H1 (cell line): ENCODE measurements around the gene ANK3. TPM values are rescaled to one million over a fixed set of nuclear protein-coding genes. Genes with fewer than 3 reads are reported as not detected.

Experiments used
- CTBP2 ChIP-seq: IDR thresholded peaks from 2 replicates; pipeline ENCODE4 v1.7.0; 2011; ENCODE audit warnings: borderline replicate concordance, mild to moderate bottlenecking, moderate library complexity, mixed read lengths, low read length; ENCODE audit not compliant: insufficient read depth, insufficient read length
- RFX5 ChIP-seq: IDR thresholded peaks from 2 replicates; pipeline ENCODE4 v1.6.1; 2011; ENCODE audit warnings: low read depth, low read length, improper control_type of control experiment, borderline replicate concordance
- RNF2 ChIP-seq: fragments of 200-900, 300-1000 bp; sonication (generic); IDR thresholded peaks from 2 replicates; pipeline ENCODE4 v1.7.1; 2016; ENCODE audit warnings: borderline replicate concordance, low read depth, mild to moderate bottlenecking, antibody characterized with exemption, low read length; ENCODE audit not compliant: poor library complexity, severe bottlenecking; ENCODE audit errors: missing control alignments
- polyA plus RNA-seq, 7 experiments: library from polyadenylated mRNA; depleted of rRNA in 3 of 7; stranded (reverse) in 5 of 7; unstranded in 2 of 7; fragments of >200 nt in 5 of 7; fragments of 200-250 nt in 2 of 7; gene quantifications; 1 replicate in 5 of 7; 2 replicates in 1 of 7; 4 replicates in 1 of 7; pipeline versions ENCODE4 v1.2.1 to v1.2.3, GENCODE V29; 2011 to 2013; ENCODE audit warnings: missing spikeins in 2 of 7, mixed read lengths in 2 of 7
- total RNA-seq: library from RNA; stranded (reverse); fragmentation: NEBNext Ultra II Directional; extraction: Animal tissue kit (Norgen Biotek cat#: 25700); gene quantifications from 2 replicates; pipeline ENCODE4 v1.2.1, GENCODE V29; 2021

ANK3 gene
- total and polyA plus RNA-seq, 2 of the 8 experiments (the other 6 are each of a cell fraction or from before 2014, with no cell fraction given), result 18.1 to 67.9 TPM

- no peak for TF ChIP-seq CTBP2
- no peak for TF ChIP-seq RNF2
- TF ChIP-seq RFX5, result no peak
Measured at GRCh38 chr10:60399328-60399727, 9.7 kb upstream of the ANK3 start (continued).
